HG02571 (cell line): ENCODE data around the gene LCN15.
"Not testable (repeated sequence)": the region's sequence is repeated elsewhere in the genome, so short reads cannot be mapped to it uniquely, and the experiment has no call there.

ENCODE experiments used
- ATAC-seq: cut with Tn5 transposase; IDR thresholded peaks from one replicate; pipeline ENCODE4 v1.9.1; 2021; ENCODE audit warnings: mild to moderate bottlenecking, moderate library complexity; ENCODE audit not compliant: unreplicated experiment

Gene LCN15

GRCh38 chr9:136775191-136775590 lies 10.9 kb upstream of the LCN15 start:
- no peak for ATAC-seq

DNA sequence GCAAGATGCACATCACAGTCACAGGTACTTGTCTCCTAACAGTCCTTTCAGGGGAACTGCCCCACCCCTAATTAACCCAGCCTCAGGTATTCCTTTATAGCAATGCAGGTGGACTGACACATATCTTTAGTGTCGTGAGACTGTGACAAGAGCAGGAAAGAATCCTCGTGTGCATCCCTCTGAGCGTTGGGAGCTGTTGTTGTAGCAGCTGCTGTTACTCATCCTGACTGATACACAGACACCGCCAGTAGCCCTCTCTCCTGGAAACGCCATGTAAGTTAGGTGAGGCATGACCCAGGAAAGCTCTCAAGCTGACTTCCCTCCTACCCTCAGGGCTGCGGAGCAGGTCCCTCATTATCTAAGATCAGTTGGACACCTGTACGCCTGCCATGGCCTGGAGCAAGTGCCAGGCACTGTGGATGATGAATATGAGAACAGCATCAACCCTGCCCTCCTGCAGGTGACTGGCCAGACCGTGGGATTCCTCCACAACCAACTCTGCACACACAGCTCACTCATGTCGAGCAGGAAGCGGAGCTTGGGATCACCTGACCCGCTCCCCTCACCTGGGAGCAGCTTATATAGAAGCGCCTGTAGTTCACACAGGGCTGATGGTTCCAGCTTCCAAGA lies 10.2 kb upstream of the LCN15 start:
- ATAC-seq: no peak

DNA sequence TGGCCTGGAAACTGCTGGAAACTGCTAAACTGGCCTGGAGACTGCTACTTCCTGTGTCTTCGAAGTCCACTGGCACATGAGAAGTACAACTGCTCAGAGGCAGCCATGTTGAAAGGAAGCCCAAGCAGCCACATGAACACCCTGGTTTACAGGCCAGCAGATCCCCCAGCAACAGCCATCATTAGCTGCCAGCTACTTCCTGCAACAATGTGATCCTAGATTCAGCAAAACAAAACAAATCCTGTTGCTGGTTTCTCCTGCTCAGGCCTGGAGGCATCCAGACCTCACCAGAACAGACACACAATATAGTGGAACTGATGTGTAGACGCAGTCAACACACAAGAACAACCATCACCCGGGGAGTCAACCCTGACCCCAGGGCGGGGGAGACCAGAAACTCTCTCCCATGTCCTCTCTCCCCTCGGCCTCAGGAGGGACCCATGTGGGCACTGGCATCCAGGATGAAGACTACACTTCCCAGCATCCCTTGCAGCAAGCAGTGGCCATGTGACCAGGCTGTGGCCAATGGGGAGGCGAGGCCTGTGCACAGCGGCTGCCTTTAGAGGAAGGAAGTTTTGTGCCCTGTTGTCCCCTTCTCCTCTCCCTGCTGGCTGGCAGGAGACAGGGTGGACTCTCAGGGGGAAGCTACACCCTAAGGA lies 9.2 kb upstream of the LCN15 start:
- no peak for ATAC-seq

DNA sequence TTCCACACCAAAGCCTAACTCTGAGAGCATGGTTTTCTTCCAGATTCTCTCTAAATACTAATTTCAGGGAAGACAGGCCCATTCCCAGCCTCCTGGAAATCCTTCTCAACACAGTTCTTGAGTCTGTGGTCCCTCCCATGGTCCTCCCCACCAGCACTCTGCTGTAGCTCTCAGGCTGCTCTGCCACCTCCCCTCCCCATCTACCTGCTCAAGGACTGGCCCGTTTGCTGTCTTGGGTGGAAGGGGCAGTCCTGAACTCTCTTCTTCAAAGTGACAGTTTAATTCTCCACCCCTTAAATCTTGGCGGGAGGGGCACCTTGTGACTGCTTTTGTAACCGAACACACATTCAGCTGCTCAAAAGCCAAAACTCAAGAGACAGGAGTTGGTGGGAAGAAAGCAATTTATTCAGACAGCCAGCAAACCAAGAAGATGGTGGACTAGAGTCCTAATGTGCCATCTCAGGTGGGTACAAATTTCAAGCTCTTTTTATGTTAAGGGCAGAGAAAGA lies 7.6 kb upstream of the LCN15 start:
- ATAC-seq: no peak

GRCh38 chr9:136769710-136770191 lies 5.4 kb upstream of the LCN15 start:
- ATAC-seq: no peak

DNA sequence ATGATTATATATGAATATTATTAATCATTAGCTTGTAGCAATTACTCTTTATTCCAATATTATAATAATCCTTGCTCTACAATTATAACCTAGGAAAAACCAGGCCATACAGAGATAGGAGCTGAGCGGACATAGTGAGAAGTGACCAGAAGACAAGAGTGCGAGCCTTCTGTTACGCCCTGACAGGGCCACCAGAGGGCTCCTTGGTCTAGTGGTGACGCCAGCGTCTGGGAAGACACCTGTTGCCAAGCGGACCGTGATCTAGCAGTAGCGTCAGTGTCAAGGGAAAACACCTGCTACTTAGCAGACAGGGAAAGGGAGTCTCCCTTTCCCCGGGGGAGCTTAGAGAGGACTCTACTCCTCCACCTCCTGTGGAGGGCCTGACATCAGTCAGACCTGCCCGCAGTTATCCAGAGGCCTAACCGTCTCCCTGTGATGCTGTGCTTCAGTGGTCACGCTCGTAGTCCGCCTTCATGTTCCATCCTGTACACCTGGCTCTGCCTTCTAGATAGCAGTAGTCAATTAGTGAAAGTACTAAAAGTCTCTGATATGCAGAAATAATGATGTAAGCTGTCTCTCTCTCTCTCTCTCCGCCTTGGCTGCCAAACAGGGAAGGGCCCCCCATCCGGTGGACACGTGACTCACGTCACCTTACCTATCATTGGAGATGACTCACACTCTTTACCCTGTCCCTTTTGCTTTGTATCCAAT lies 2.2 kb upstream of the LCN15 start:
- ATAC-seq: not testable (repeated sequence)

GRCh38 chr9:136765745-136766409 lies 1.6 kb upstream of the LCN15 start:
- not testable (repeated sequence) for ATAC-seq

DNA sequence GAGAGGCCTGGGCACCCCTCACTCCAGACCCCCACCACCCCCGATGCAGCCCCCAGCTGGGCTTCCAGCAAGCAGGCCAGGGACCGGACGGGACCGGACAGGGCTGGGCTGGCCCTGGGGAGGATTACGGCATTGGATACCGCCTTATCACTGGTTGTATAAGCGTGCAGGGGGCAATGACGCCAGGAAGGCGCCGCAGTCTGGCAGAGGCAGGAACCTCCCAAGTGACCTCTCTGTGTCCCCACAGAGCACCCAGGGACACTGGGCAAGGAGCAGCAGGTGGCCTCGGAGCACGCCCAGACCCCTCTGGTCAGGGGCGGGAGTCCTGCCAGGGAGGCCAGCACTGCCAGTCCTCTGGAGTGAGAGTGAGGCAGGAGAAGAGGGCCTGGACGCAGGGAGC lies 723 bp upstream of the LCN15 start:
- no peak for ATAC-seq

DNA sequence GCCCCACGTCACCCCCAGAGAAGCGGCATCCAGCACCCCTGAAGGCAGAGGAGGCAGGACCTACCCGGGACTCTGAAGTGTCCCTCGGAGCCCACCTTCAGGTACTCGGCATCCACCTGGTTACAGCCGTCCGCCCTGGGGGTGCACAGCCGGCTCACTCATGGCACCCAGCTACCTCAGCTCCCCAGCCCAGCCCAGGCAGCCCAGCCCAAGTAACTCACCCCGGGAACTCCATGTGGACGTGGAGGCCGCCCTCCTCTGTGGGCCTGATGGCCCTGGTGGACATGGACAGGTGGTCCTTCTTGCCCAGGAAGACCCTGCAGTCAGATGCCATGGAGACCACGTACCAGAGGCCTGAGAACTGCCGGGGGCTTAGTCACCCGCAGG lies 676 bp downstream of the LCN15 start:
- no peak for ATAC-seq

DNA sequence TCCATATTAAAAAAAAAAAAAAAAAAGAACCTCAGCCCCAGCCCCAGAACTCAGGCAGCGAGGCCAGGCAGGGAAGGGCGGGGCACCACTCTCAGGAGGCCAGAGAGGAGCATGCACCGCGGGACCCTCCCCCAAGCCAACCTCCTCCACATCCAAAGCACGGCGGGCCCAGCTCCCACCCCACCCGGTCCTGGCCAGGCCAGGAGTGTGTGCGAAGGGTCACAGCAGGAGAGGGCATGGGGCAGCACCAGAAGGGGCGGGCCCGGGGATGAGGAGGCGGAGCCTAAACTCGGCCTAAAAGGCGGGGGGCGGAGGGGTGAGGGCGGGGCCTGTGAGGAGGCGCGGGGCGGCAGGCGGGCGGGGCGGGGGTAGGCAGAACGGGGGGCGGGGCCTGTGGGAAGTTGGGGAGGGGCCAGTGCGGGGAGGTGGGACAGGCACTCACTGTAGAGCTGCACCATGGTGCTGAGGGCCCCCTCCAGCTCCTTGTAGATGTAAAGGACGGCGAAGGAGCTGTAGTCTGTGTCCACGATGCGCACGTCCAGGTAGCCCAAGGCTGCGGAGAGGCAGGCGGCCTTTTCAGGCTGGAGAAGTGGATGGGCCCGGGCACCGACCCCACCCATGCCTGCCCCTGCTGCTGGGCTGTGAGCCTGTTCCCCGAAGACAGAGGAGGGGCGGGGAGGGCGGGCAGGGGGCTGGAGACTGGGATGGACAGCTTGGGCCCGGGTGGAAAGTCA lies 1.2 kb downstream of the LCN15 start:
- no peak for ATAC-seq

DNA sequence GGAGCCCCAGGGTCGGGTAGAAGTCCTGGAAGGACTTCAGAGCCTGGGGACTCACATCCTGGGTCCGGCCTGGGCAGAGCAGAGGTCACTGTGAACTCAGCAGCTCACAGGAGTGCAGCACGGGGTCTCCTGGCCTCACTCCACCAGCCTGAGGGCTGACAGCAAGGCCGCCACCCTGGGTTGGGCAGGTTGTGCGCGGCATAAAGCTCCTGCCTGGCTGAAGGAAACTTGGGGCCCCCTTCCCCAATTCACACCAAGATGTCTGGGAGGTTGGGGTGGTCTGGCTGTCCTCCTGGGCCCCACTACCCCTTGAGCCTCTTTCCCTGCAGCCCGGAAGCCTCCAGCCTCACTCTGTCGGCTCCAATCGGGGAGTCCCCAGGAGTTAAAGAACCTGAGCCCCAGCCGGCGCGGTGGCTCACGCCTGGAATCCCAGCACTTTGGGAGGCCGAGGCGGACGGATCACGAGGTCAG lies 2.1 kb downstream of the LCN15 start:
- ATAC-seq: no peak

DNA sequence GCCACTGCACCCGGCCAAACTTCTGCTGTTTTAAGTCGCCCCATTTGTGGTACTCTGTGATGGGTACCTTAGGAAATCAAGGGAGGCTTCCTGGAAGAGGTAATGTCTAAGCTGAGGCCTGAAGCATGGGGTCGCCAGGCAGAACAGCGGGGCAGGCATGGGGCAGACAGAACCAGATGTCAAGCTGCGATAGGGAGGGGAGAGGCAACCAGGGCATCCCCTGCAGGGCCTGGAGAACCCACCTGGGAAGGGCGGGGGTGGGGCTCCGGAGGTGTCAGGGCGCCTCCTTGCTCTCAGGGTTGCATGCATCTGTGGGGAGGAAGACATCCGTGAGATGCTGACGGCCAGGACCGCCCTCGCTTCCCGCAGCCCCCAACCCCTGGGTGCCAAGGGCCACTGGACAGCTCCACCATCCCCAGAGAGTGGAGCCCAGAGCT lies 2.8 kb downstream of the LCN15 start:
- no peak for ATAC-seq

- not testable (repeated sequence) for ATAC-seq
These were observed 3.3 kb downstream of the LCN15 start for GRCh38 chr9:136760834-136761544.

DNA sequence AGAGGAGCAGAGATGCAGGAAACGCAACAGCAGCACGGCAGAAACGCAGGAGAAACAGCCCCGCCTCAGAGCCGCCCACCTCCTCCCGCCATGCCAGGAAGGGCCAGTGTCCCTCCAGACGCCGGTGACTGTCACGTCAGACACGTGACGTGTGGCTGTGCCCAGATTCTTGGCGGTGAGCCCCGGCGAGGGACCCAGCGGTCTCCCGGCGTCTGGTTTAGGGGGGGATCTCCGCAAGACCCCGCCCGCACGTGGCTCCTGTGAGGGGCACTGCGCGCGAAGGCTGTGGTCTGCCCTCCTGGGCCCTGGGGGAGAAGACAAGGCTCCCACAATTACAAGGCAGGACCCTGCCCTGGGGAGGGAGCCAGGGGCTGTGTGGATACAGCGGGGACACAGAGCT lies 3.9 kb downstream of the LCN15 start:
- ATAC-seq: no peak

GRCh38 chr9:136759436-136760325 lies 4.6 kb downstream of the LCN15 start:
- ATAC-seq: no peak

DNA sequence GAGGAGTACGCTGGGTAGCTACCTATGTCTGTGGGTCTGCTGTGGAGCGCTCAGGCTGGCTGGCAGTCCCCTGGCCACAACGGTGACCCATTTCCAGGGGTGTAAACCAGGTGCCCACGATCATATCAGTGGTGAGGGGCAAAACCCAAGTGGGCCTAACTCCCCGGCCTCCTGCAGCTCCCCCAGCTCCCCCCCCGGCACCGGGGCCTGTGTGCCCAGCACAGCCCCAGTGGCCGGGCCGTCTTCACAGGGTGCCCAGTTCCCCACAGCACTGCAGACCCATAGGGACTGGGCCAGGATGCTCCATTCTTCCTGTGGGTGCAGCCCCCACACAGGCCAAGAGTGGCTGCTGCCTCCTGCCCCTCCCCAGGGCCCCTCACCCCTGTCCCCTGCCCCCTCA lies 5.3 kb downstream of the LCN15 start:
- ATAC-seq: no peak

- ATAC-seq: no peak
These were observed 6.6 kb downstream of the LCN15 start for GRCh38 chr9:136757751-136758140.

DNA sequence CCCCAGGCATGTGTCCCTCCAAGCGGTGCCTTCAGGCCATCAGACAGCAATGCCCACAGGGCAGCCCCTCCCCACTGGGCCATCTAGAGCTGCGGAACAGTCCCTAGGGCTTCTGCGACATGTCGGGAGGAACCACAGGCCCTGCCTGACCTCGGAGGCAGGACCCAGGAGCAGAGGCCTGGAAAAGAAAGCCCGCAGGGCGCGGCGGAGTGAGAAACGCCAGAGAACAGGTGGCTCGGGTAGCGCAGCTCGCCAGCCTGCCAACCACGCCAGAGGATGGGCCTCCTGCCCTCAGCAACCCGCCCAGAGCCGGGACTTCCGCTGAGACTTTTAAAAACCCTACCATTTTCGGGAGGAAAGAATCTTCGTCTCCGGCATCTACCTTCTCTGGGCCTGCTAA lies 7.0 kb downstream of the LCN15 start:
- ATAC-seq: no peak

GRCh38 chr9:136756836-136757235 lies 7.5 kb downstream of the LCN15 start:
- ATAC-seq: no peak
